ENCODE data around the gene LMNTD2.

DNA sequence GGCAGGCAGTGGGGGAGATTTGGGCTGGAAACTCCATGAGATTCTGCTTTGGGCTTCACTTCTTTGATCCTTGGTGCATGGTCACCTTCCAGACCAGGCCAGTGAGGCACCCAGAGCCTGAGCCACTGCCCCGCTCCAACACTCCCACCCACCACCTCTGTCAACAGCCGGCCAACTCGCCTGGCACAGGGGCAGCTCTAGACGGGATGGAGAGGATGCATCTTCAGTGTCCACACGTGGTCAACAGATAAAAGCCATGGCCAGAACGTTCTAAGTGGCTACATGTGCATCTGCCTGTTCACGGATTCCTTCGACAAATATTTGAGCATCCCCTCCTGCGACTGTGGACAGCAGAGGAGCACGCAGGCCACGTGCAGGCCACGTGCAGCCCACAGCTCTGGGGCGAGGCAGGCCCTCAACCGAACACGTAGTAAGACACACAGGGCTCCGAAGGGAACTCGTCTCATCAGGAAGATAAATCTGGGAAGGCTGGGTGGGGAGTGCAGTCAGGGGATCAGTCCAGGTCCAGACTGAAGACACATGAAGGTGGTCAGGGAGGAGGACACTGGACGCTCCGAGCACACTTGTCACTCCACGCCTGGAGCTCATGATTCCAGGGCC is 22.0 kb downstream of the LMNTD2 start:
- TF ChIP-seq, protein P1, sequence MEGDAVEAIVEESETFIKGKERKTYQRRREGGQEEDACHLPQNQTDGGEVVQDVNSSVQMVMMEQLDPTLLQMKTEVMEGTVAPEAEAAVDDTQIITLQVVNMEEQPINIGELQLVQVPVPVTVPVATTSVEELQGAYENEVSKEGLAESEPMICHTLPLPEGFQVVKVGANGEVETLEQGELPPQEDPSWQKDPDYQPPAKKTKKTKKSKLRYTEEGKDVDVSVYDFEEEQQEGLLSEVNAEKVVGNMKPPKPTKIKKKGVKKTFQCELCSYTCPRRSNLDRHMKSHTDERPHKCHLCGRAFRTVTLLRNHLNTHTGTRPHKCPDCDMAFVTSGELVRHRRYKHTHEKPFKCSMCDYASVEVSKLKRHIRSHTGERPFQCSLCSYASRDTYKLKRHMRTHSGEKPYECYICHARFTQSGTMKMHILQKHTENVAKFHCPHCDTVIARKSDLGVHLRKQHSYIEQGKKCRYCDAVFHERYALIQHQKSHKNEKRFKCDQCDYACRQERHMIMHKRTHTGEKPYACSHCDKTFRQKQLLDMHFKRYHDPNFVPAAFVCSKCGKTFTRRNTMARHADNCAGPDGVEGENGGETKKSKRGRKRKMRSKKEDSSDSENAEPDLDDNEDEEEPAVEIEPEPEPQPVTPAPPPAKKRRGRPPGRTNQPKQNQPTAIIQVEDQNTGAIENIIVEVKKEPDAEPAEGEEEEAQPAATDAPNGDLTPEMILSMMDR (IDR thresholded peaks at IDR 0.05; ENCODE audit: poor library complexity): no peak
- TF ChIP-seq EZH2 (IDR thresholded peaks at IDR 0.05; ENCODE audit: borderline replicate concordance): no peak
